Measurements from ENCODE around the gene TPH2.

Gene TPH2

GRCh38 chr12:72000969-72001648 lies 62.5 kb downstream of the TPH2 start:
- no peak for TF ChIP-seq CTCF (IDR thresholded peaks at IDR 0.05; ENCODE audit: low read depth, low read length, missing control alignments)
- DNase-seq (ENCODE audit: extremely low read depth, low read depth), result no peak
- no peak overlapping the region for H3K4me3 ChIP-seq (replicated peaks; ENCODE audit: low read depth, low read length)

- no peak overlapping the region for H3K4me3 ChIP-seq (replicated peaks; ENCODE audit: low read depth, low read length)
- no peak for TF ChIP-seq CTCF (IDR thresholded peaks at IDR 0.05; ENCODE audit: low read depth, low read length, missing control alignments)
- no peak for DNase-seq (ENCODE audit: extremely low read depth, low read depth)
Measured at GRCh38 chr12:72006766-72007165, 68.1 kb downstream of the TPH2 start.

DNA sequence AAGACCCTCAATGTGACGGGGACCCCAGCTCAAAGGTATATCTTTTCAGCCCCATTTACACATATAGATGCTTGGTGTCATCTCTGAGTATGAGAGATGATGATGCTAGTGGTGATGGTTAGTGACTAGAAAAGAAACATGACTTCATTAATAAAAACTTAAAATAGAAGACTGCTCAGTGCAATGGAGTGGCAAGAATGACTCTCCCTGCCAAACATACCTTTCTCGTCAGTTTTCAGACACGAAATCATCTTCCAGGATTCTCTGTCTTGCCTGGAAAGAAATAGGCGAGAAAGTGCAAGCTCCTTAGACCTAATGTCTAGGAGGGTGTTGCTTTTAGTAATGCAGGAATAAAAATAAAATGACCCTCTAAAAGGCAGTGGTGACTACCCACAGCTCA lies 71.7 kb downstream of the TPH2 start:
- H3K4me3 ChIP-seq (replicated peaks; ENCODE audit: low read depth, low read length), result no peak overlapping the region
- no peak for TF ChIP-seq CTCF (IDR thresholded peaks at IDR 0.05; ENCODE audit: low read depth, low read length, missing control alignments)
- DNase-seq (ENCODE audit: extremely low read depth, low read depth), result no peak

- TF ChIP-seq CTCF (IDR thresholded peaks at IDR 0.05; ENCODE audit: low read depth, low read length, missing control alignments), result no peak
- no peak for DNase-seq (ENCODE audit: extremely low read depth, low read depth)
- H3K4me3 ChIP-seq (replicated peaks; ENCODE audit: low read depth, low read length), result no peak overlapping the region
Measured at GRCh38 chr12:72011374-72011773, 72.7 kb downstream of the TPH2 start.

GRCh38 chr12:72012874-72013273 lies 74.2 kb downstream of the TPH2 start:
- H3K4me3 ChIP-seq (replicated peaks; ENCODE audit: low read depth, low read length), result no peak overlapping the region
- no peak for DNase-seq (ENCODE audit: extremely low read depth, low read depth)
- no peak for TF ChIP-seq CTCF (IDR thresholded peaks at IDR 0.05; ENCODE audit: low read depth, low read length, missing control alignments)

DNA sequence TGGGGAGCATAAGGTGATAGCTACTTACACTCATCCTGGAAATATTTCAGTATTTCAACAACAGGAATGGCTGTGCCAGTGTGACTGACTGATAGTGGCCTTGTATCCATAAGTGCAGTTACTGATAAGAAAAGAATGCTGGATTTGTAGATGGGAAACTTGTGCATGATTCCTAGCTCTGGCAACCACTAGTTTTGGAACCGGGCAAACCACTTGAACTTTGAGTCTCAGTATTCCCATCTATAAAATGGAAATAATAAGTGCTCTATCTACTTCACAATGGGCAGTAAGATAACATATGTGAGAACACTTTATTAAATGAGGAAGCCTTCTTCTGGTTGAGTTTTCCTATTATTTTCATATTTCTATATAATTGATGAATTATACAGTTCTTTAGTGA lies 77.2 kb downstream of the TPH2 start:
- TF ChIP-seq CTCF (IDR thresholded peaks at IDR 0.05; ENCODE audit: low read depth, low read length, missing control alignments), result no peak
- no peak for DNase-seq (ENCODE audit: extremely low read depth, low read depth)
- no peak overlapping the region for H3K4me3 ChIP-seq (replicated peaks; ENCODE audit: low read depth, low read length)

Measured in HFF-Myc (cell line).